ENCODE measurements around the gene ETV7. TPM values are rescaled to one million over a fixed set of nuclear protein-coding genes. Genes with fewer than 3 reads are reported as not detected.

ETV7 gene
- total RNA-seq, 2 experiments from 2014 or later, result 0.33 to 0.73 TPM

- CTCF ChIA-PET, result no interaction called here
- no peak for TF ChIP-seq CTCF (IDR thresholded peaks at IDR 0.05)
- no peaks in the 10 kb centered on the region for H3K27me3 ChIP-seq (ENCODE audit: control insufficient read depth in 1 of 2, insufficient read depth in 2 of 2, low read length in 2 of 2)
- no peaks in the 10 kb centered on the region for H3K36me3 Mint-ChIP-seq (ENCODE audit: low read depth)
- DNase-seq (no peak), ATAC-seq (ENCODE audit: poor library complexity) (no peak)
- no peaks in the 10 kb centered on the region for H3K27me3 Mint-ChIP-seq
- no peak overlapping the region for H3K27ac Mint-ChIP-seq
- POLR2A ChIA-PET, result no interaction called here
- H3K4me3 ChIP-seq (ENCODE audit: low read length), result no peak overlapping the region
- no peak overlapping the region for H3K27ac ChIP-seq (ENCODE audit: low read depth in 1 of 2, low read length in 2 of 2)
- intact Hi-C loops (cut with DNase I, micrococcal nuclease), result no loop called here
- H3K9me3 Mint-ChIP-seq, result no peaks in the 10 kb centered on the region
- H3K36me3 ChIP-seq (ENCODE audit: insufficient read depth, low read length), result no peaks in the 10 kb centered on the region
- no peaks in the 10 kb centered on the region for H3K9me3 ChIP-seq (ENCODE audit: control insufficient read depth in 1 of 2, insufficient read depth in 1 of 2, low read length in 2 of 2)
- H3K4me1 ChIP-seq (ENCODE audit: insufficient read depth, low read length), result no peaks in the 10 kb centered on the region
- H3K4me3 Mint-ChIP-seq, result no peak overlapping the region
- no peaks in the 10 kb centered on the region for H3K4me1 Mint-ChIP-seq (ENCODE audit: low read depth)
Measured at GRCh38 chr6:36318690-36319435, 68.6 kb downstream of the ETV7 start.

- DNase-seq, result no peak
- CTCF ChIA-PET, result no interaction called here
- Histone ChIP-seq H3K9me3 (ENCODE audit: control insufficient read depth in 1 of 2, insufficient read depth in 1 of 2, low read length in 2 of 2) (no peaks in the 10 kb centered on the region), H3K4me3 (ENCODE audit: low read length) (no peak overlapping the region), H3K4me1 (ENCODE audit: insufficient read depth, low read length) (no peaks in the 10 kb centered on the region), H3K36me3 (ENCODE audit: insufficient read depth, low read length) (no peaks in the 10 kb centered on the region), H3K27me3 (ENCODE audit: control insufficient read depth in 1 of 2, insufficient read depth in 2 of 2, low read length in 2 of 2) (no peaks in the 10 kb centered on the region), H3K27ac (ENCODE audit: low read depth in 1 of 2, low read length in 2 of 2) (no peak overlapping the region)
- POLR2A ChIA-PET, result no interaction called here
- Mint-ChIP-seq H3K4me3 (no peak overlapping the region), H3K4me1 (ENCODE audit: low read depth) (no peaks in the 10 kb centered on the region), H3K36me3 (ENCODE audit: low read depth) (no peaks in the 10 kb centered on the region), H3K9me3 (no peaks in the 10 kb centered on the region), H3K27me3 (no peaks in the 10 kb centered on the region), H3K27ac (no peak overlapping the region)
- no peak for ATAC-seq (ENCODE audit: poor library complexity)
- no peak for TF ChIP-seq CTCF (IDR thresholded peaks at IDR 0.05)
- intact Hi-C loops (cut with DNase I, micrococcal nuclease), result no loop called here
Measured at GRCh38 chr6:36317623-36318022, 69.8 kb downstream of the ETV7 start.

Other genes starting within 250 kb of the ETV7 start
- 10 to 100 TPM; 39.0 to 41.6 TPM for gene BRPF3, start 190.9 kb downstream of the ETV7 start, total RNA-seq
- gene PNPLA1, start 117.6 kb downstream of the ETV7 start, total RNA-seq, result under 1 TPM in 1 of 2 experiments, not detected in 1; 0.17 TPM
- gene BNIP5, start 50.8 kb downstream of the ETV7 start, total RNA-seq, result not detected
- gene PXT1, start 55.2 kb upstream of the ETV7 start, total RNA-seq, result under 1 TPM; 0.55 to 0.59 TPM
- 10 to 100 TPM; 38.4 to 39.5 TPM for gene KCTD20, start 55.3 kb upstream of the ETV7 start, total RNA-seq
- gene STK38, start 159.8 kb upstream of the ETV7 start, total RNA-seq, result 10 to 100 TPM; 47.0 to 48.4 TPM
- gene SRSF3, start 206.7 kb upstream of the ETV7 start, total RNA-seq, result 100 to 1,000 TPM; 550 to 556 TPM